AG04450 (cell line): Measurements from ENCODE around the gene SNX21. TPM values are rescaled to one million over a fixed set of nuclear protein-coding genes. Genes with fewer than 3 reads are reported as not detected.
A peak's percentile ranks its signal among the peaks of the same experiment; 100 is the strongest.

ENCODE experiments used
- CTCF ChIA-PET: fragments of 300-600, 350-600 bp; formaldehyde crosslinking; extraction: SDS; loops from one replicate; lab custom pipeline; 2022; ENCODE audit warnings: antibody characterized with exemption, inconsistent platforms; lab: Charles Lee
- POLR2A ChIA-PET: fragments of 350-600 bp; formaldehyde crosslinking; extraction: SDS; loops from one replicate; lab custom pipeline; 2021; ENCODE audit warnings: antibody characterized with exemption, inconsistent platforms; lab: Yijun Ruan, JAX
- DNase-seq: peaks from one replicate; pipeline ENCODE4 v3.0.0-alpha.2; 2011; ENCODE audit warnings: low read depth, low spot score
- H3K27ac ChIP-seq: one replicate; pipeline ENCODE4 v1.5.1; 2012; ENCODE audit warnings: low read depth, low read length, control low read depth
- H3K27me3 ChIP-seq: one replicate; pipeline ENCODE4 v1.6.0; 2012; ENCODE audit warnings: low read length; ENCODE audit not compliant: control insufficient read depth, insufficient read depth
- H3K4me3 ChIP-seq: 2 replicates; pipeline ENCODE4 v1.5.1; 2011; ENCODE audit warnings: mild to moderate bottlenecking, low read depth, low read length, control low read depth
- H3K9me3 ChIP-seq: 2 replicates; pipeline ENCODE4 v1.5.1; 2012; ENCODE audit warnings: low read length; ENCODE audit not compliant: control insufficient read depth, insufficient read depth
- CTCF ChIP-seq: IDR thresholded peaks from 2 replicates; pipeline ENCODE4 v1.5.1; 2011; ENCODE audit warnings: low read depth, low read length, control low read depth, inconsistent platforms
- polyA plus RNA-seq: library from polyadenylated mRNA; depleted of rRNA; stranded (reverse); fragments of >200 nt; gene quantifications from 2 replicates; pipeline ENCODE4 v1.2.3, GENCODE V29; 2011

The SNX21 gene
- polyA plus RNA-seq, 1 experiment = 9.2 TPM

DNA sequence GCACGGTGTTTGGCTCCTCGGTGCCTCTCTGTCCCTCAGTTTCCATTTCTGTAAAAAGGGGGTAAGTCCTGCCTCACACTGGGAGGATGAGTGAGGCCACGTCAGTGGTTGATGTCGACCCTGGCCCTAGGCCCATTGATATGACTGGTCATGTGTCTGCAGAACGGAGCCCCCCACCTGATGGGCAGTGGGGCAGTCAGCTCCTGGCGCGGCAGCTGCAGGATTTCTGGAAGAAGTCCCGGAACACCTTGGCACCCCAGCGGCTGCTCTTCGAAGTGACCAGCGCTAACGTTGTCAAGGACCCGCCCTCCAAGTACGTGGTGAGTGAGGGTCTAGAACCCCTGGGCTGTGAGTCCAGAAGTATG, 1.2 kb downstream of the SNX21 start:
- ChIA-PET POLR2A (interaction anchor here (1.5 kb wide), 1 partner anchor 100 kb away, joined by 4 read pairs; no protein-coding TSS in a partner anchor), CTCF (interaction anchor here (0.9 to 3.2 kb wide), 2 partner anchors 10 to 36 kb away, joined by 3 to 14 read pairs; no protein-coding TSS in a partner anchor)
- no peak for DNase-seq
- TF ChIP-seq CTCF = no peak
- H3K4me3 ChIP-seq = peak overlapping the region; percentile 83
- peak overlapping the region; percentile 0 for H3K27ac ChIP-seq
- no peaks in the 10 kb centered on the region for H3K27me3 ChIP-seq
- H3K9me3 ChIP-seq = no peaks in the 10 kb centered on the region; the same call in 1 of the 2 replicates

DNA sequence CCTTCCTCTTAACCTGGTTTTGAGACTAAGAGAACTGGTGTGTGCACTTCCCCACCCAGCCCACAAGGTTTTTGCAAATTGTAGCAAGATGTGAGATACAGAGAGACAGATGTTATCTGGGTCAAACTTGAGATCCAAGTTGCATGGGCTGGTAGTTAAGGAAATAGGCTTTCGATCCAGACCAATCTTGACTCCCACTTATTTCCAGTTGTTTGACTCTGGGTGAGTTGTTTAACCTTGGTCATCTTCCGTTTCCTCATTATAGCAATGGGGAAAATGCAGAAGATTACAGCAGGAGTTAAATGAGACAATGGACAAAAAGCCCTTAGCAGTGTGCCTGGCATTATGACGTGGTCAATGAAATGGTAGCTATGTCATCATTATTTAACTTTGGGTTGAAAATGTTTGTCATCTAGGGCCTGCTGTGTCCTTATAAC, 1.7 kb downstream of the SNX21 start:
- H3K4me3 ChIP-seq = peak overlapping the region; percentile 83; the same call in 1 of the 2 replicates
- POLR2A ChIA-PET = no interaction called here
- CTCF ChIA-PET = no interaction called here
- no peak overlapping the region for H3K27ac ChIP-seq
- no peak for DNase-seq
- H3K9me3 ChIP-seq = no peaks in the 10 kb centered on the region; the same call in 1 of the 2 replicates
- no peak for TF ChIP-seq CTCF
- H3K27me3 ChIP-seq = no peaks in the 10 kb centered on the region

DNA sequence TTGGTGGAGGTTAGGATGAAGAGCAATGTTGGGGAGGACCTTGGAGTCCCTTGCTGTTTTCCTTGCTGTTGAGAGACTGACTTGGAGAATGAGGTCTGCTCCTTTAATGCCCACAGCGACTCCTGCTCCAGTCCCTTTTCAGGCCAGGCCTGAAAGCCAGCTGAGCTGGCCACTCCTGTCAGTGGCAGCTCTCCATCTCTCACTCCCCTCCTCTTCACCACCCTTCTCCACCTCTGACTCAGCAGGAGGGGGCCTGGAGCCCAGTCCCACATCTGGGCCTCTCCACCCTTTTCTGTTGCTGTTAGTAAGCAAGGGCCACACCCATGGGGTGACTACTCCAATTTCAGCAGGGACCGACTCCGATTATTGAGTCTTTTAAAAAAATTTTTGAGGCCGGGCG, 2.2 kb downstream of the SNX21 start:
- Histone ChIP-seq H3K27ac (peak overlapping the region; percentile 1), H3K27me3 (no peaks in the 10 kb centered on the region), H3K9me3 (no peaks in the 10 kb centered on the region; the same call in 1 of the 2 replicates), H3K4me3 (peak overlapping the region; percentile 27; the same call in 1 of the 2 replicates)
- TF ChIP-seq CTCF = no peak
- POLR2A ChIA-PET = no interaction called here
- CTCF ChIA-PET = no interaction called here
- no peak for DNase-seq

DNA sequence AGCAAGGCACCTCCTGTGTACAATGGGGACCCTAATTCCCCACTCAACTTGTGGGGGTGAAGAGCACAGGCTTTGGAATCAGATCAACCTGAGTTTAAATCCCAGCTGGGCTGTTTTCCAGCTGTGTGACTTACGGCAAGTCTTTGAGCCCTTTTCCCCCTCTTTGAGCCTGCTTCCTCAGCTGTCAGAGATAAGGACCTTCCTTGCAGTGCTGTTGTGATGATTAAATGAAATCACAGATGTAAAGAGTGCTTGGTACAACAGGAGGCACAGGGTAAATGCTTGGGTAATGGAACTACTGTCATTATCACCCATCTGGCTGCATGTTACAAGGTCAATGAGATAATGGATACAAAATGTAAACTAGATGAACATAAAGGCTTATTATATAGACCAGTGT, 3.2 kb downstream of the SNX21 start:
- no peak for DNase-seq
- Histone ChIP-seq H3K4me3 (no peak overlapping the region), H3K9me3 (no peaks in the 10 kb centered on the region; the same call in 1 of the 2 replicates), H3K27me3 (no peaks in the 10 kb centered on the region), H3K27ac (no peak overlapping the region)
- ChIA-PET POLR2A (no interaction called here), CTCF (no interaction called here)
- no peak for TF ChIP-seq CTCF

- POLR2A ChIA-PET = interaction anchor here (1.5 kb wide), 1 partner anchor 16 kb away, joined by 4 read pairs; no protein-coding TSS in a partner anchor
- H3K27me3 ChIP-seq = no peaks in the 10 kb centered on the region
- H3K9me3 ChIP-seq = no peaks in the 10 kb centered on the region
- DNase-seq = no peak
- H3K27ac ChIP-seq = no peak overlapping the region
- no peak overlapping the region for H3K4me3 ChIP-seq
- no peak for TF ChIP-seq CTCF
- CTCF ChIA-PET = interaction anchor here (1.7 kb wide), 1 partner anchor 17 kb away, joined by 3 read pairs; no protein-coding TSS in a partner anchor
Observed at GRCh38 chr20:45840700-45841198, 7.2 kb downstream of the SNX21 start.
